HG03571 (cell line): ENCODE results near the gene DNAJC5.
"Not testable (repeated sequence)": the region's sequence is repeated elsewhere in the genome, so short reads cannot be mapped to it uniquely, and the experiment has no call there.

Experiments used
- ATAC-seq: cut with Tn5 transposase; IDR thresholded peaks from one replicate; pipeline ENCODE4 v1.9.1; 2021; ENCODE audit not compliant: unreplicated experiment

Gene DNAJC5

DNA sequence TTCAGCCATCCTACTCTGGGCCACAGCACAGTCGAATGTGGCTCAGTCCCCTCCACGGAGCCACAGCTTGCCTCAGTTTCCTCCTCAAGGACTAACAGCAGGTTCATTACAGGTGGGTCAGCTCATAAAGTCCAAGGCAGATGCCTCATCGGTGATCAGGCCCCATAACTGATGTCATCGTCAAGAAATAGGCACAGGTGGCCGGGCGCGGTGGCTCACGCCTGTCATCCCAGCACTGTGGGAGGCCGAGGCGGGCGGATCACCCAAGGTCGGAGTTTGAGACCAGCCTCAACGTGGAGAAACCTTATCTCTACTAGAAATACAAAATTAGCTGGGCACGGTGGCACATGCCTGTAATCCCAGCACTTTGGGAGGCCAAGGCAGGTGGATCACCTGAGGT lies 57.8 kb downstream of the DNAJC5 start:
- no peak for ATAC-seq

DNA sequence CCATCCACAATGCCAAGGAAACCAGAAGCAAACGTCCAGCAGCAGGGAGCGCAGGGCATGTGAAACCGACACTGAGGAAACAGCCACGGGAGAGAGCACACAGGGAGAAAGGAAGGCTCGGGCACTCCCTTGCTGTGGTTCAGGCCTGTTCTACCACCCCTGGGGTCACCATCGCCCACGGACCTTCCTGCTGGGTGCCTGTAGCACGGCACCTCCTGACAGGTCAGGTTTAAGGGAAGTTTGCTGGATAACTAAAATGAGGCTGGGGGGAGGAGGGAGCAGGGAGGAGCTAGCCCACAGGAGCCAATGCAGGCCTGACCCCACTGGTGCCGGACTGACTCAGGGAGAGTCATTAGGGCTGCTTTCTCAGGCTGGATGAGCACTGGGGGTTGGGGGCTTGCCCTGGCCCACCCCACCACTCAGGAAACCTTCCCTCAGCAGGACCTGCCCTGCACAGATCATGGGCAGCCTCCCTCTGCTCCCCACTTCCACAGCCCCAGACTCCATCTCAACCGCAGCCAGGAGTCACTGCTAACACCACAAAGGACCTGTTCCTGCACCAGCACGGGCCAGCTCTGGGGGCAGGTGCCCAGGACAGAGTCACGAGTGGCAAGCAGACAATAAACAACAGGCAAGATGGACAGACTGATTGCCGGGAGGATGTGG lies 59.0 kb downstream of the DNAJC5 start:
- no peak for ATAC-seq

DNA sequence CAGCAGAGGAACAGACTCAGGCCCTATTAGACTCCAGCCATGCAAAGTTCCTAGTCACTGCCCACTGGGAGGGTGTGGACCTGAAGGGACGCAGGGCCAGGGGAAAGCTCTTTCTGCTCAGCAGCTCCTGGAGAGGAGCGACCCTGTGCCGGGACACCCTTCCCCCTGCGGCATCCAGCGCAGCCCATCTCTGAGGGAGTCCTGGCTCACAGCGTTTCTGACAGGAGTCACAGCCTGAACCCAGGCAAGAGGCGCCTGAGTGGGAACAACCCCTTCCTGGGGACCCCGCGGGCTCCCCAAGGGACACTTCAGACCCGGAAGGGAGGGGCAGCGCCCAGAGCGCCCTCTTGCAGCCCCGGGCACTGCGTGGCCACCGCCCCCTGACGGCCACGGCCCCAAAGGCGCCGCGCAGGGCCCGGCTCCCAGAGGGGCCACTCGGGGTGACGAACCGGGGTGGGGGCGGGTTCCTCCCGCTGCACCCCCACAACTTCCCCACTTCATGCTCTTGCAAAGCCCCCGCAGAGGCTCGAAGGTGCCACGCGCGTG lies 60.4 kb downstream of the DNAJC5 start:
- ATAC-seq: peak; percentile 9

DNA sequence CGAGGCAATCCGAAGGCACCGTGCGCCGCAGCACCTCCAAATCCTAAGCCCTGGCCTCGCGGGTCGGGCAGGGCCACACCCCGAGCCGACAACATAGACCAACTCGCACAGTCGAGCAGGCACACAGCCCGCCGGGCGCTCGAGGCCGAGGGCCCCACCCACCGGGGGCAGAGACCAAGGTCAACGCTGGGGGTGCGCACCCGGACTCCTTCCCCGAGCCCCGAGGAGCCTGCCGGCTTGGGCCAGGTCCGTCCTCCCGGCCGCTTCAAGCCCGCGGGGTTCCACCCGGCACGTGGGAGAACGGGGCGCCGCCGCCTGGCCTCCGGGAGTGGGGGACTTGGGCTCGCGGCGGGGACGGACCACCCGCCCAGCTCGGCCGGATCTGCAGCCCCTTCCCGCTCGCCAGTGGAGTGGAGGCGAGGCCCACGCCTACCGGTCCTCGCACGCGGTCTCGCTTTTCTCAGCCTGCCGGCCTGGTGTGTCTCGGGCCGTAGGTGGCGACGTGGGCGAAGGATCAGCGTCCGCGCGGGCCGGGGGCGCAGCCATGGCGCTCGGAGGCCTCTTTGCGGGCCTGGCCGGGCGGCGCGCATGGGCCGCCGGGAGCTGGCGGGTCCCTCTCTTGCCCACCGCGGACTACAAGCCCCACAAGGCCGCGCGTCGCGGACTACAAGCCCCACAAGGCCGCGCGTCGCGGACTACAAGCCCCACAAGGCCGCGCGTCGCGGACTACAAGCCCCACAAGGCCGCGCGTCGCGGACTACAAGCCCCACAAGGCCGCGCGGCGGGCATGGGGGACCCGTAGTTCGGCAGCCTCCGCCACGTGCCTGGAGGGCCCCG lies 61.1 kb downstream of the DNAJC5 start, which contains the start of gene UCKL1:
TSS of gene UCKL1 (minus strand) at position 590 of the 837 bp plus-strand sequence. CDS start at position 546, 44 bp downstream.
- peak; percentile 62 for ATAC-seq

DNA sequence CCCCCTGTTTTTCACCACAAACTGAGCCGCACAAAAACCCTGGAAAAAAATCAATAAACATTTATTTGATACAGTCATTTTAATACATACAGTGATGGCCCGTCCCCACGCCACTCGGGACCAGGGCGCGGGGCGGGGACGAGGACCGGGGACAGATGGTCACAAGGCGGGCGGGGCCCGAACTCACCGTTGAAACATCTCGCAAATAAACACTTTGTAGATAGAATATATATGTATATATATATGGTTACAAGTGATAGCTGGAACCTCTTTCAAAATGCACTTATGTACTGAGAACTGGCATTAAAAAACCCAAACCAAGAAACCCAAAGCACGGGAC lies 61.7 kb downstream of the DNAJC5 start:
- ATAC-seq: peak; percentile 5

DNA sequence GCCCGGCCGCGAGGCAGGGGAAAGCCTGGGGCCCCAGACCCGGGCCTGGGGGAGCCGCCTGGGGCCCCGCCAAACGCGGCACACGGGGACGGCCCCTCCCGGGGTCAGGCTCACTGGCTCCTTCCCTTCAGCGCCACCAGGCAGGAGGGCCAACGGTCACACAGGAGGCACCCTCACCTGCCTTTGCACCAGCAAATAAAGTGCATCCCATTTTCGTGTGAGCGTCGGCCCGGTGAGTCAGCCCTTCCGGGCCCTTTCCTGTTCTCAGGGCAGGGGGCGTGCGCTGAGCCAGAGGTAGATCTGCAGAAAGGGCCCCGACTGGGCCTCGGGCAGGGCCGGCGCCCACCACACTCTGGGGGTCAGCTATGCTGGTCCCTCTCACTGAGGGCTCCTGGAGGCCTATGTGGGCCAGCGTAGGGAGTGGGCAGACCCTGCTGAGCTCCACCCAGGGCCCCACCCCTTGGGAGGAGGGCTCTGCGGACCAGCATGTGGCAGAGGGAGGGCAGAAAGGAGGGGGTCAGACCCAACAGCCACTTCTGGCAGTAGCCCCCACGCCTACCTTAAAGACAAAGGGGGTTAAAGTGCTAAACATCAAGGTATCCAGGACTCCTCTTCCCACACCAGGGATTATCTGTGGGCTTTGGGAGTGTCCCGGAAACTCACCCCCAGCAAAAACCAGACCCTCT lies 62.2 kb downstream of the DNAJC5 start:
- no peak for ATAC-seq

DNA sequence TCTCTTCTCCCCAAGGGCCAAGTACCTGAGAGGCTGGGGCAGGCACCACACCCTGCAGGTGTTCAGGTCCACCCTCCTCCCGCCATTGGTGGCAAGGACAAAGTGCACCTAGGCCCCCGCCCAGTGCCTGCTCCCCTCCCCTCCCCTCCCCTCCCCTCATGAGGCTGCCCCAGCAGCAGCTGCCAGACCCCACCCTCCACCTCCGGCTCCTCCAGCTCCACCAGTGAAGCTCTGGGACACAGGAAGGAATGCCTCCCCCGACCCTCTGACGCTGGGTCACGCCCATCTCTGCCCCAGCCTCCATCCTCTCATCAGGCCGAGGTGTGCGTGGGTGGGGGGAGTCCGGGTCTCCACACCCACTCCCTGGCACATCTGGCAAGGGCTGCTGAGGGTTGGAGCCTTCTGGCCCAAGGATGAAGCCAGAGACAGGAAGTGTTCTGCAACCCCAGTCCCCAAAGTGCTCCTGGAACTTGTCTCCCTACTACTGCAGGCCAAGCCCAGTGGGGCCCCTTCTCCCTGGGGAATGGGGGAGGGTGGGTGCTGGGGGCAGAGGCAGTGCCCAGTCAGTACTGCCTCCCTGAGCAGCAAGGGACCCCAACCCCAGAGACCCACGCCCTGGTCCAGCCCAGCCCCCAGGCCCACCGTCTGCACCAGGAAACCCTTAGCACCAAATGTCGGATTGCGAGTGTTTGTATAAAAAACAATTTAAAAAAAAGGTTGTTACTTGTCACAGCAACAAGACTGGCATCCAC lies 62.9 kb downstream of the DNAJC5 start:
- no peak for ATAC-seq

DNA sequence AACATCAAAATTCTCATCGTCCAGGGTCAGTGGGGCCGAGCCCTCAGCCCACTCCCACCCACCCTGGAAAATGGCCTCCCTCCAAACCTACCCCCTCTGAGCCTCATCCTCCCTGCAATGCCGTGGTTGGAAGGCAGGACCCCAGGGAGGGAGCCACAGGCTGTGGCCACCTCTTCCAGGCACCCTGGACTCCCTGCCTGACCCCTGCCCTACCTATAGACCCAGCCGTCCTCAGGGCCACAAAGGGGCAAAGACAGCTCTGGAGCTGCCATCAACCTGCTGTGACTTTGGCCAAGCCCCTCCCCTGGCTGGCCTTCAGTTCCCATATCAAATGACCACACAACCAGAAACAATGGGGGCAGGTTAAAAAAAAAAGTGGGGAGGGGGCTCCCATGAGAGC lies 63.5 kb downstream of the DNAJC5 start:
- ATAC-seq: no peak

DNA sequence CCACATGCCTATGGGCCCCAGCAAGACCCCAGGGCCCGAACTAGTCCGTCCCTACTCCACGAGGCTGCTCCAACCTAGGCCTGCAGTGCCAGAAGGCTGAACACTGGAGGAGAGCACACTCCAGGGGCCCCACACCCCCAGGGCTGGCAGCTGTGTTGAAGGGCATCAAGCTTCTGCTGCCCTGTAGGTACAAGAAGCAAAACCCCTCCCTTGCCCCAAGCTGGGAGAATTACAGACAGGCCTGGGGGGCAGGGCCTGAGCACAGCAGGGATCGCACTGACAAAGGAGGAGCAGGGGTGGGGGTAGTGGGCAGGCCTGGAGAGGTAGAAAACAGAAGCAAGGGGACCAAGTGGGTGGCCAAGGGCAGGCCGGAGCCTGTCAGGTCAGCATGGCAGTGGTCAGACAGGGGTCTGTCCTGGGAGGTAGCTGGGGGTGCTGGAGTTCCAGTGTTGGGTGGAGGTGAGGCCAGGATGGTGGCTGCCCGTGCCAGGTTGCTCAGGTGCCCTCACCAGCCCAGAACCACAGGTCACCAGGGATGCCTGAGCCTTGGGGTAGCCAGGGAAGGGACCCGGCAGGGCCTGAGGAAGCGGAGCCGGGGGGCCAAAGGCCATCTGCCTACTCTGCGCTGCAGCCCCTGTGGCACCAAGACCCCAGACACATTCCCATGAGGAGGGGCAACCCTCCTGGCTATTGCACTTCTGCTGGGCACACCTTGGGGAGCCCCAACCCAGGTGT lies 64.2 kb downstream of the DNAJC5 start:
- no peak for ATAC-seq

DNA sequence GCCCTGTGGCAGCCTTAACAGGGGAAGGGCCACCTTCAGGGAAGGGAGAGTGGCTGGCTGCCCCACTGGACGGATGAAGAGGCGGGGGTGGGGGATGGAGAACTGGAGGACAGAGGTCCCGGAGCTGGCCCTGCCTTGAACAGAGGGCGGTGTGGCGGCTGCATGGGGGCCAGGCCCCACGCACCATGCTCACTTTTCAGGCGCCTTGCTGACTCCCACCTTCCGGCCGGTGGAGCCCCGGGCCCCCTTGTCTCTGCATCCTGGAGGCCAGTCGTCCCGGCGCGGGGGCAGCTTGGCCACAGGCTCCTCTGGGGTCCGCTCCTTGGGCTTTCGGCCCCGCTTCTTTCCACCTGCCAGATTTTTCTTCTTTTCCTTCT lies 64.8 kb downstream of the DNAJC5 start:
- ATAC-seq: no peak

DNA sequence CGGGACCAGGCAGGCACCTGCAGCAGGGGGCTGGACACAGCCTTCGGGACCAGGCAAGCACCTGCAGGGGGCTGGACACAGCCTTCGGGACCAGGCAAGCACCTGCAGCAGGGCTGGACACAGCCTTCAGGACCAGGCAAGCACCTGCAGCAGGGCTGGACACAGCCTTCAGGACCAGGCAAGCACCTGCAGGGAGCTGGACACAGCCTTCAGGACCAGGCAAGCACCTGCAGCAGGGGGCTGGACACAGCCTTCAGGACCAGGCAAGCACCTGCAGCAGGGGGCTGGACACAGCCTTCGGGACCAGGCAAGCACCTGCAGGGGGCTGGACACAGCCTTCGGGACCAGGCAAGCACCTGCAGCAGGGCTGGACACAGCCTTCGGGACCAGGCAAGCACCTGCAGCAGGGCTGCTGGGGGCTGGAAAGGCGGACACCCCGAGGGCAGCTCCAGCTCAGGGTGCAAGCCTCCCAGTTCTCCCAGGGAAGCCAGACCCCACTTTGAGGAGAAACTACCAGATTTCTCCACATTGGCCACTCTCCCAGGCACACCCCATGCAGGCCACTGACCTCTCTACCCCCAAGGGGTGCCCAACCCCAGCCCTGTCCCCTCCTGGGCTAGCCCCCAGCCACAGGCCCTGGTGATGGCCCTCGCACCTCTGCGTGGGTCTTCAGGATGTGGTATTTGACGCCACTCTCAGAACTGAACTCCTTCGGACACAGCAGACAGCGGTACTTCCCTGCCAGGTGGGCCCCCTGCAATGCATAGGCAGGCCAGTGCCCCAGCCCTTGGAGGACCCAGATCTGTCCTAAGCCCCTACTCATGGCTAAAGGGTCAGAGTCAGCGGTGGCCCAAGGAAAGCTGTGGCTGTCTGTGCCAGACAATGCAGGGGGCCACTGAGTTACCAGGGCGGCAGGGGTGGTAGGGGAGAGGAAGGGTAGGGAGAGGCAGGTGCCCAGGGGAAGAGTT lies 66.0 kb downstream of the DNAJC5 start:
- ATAC-seq: not testable (repeated sequence)

DNA sequence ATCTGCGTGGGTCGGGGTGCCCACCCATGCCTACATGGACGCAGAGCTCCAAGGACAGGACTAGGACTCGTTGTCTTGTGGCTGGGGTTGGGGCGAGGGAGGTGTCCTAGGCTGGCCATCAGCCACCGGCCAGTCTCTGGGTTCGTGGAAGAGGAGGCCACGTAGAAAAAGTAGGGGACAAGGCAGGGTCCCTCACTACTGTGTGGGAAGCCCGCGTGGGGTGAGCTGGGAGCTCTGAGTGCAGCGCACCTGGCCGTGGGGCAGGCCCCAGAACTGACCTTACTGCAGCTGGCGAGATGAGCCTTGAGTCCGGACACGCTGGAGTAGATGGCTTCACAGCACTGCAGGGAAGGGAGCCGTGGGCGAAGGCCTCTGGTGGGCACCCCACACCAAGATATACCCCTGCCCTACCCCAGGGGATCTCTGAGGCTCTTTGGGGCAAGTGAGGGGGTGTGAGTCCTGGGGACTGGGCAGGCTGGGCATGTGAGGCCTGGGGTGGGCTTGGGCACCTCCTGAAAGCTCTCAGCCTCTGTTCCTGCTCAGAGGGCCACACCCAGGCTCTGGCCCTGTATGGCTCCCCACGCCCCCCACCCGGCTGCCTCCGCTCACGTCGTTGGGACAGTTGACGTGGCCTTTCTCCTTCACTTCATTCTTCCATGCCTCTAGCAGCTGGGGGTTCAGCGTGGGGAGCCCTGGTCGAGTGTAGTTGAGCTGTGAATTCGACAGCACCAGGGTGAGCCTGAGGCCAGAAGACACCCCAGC lies 66.9 kb downstream of the DNAJC5 start:
- ATAC-seq: no peak

DNA sequence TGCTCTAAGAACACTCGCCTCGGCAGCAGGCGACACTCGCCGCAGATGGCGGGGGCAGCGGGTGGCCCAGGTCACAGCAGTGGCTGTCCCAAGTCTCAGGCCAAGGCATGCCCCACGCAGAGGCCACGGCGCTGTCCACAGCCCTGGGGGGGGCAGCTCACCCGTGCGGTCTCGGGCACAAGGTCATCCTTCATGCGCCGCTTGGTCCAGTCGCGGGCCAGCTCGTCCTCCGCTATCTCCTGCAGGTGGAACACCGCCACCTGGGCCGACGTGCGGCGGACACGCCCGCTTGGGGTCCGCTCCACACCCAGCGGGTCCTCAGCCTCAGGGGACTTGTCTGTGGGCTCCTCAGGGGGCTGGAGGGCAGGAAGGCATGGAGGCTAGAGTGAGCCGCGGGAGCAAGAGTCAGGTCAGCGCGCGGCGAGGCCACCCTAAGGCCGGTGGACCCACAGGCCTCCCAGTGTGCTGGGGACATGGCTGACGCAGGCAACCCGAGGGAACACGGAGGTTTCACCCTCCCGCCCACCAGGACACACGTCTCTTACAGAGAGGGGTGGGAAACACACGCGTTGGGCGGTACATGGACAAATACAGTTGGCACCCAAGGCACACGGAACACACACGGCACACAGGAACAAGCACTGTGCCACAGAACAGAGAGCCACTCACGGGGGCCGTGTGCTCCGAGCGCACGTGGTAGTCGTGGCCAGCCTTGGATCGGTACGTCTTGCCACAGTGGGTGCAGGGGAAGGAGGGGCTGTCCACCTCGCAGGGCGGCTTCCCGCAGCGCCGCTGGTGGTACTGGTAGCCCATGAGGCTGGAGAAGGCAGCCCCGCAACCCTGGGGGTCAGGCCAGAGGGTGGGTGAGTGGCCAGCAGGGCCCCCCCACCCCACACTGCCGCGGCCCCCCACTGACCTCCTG lies 67.8 kb downstream of the DNAJC5 start:
- no peak for ATAC-seq

DNA sequence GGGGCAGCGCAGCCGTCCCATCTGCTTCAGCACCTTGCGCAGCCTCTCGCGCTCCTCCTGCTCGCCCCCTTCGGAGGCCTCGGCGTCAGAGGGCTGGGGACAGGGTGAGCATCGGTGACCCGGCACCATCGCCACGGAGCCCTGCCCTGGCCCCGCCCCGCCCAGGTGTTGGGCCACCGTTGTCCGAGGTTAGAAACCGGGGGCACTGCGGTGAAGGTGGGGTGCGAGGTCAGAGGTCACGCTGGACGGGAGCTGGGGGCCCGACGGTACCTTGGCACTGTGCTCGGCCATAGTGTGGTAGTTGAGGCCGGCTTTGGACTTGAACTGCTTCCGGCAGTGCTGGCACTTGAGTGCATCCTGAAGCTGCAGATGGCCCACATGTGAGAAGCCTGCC lies 68.4 kb downstream of the DNAJC5 start:
- ATAC-seq: no peak

DNA sequence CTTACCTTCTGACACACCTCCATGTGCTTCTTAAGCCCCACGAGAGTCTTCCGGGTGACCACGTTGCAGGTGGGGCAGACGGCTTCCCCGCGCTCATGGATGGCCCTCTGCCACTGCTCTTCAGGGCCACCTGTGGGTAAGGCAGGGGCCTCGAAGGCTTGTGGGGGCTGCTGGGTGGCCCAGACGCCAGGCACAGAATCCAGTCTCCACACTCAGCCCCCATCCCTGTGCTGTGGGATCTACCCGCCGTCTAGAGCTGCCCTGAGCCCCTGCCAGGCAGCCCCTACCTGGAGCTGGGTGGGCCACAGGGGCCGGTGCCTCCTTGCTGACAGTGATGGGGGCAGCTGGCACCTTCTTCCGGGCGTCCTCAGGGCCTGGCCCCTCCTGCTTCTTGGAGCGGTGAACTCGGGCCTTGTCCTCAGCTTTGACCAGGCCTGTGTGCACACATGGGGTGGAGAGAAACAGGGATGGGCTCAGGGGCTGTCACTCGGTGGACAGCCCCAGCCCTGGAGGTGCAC lies 68.9 kb downstream of the DNAJC5 start:
- ATAC-seq: no peak

DNA sequence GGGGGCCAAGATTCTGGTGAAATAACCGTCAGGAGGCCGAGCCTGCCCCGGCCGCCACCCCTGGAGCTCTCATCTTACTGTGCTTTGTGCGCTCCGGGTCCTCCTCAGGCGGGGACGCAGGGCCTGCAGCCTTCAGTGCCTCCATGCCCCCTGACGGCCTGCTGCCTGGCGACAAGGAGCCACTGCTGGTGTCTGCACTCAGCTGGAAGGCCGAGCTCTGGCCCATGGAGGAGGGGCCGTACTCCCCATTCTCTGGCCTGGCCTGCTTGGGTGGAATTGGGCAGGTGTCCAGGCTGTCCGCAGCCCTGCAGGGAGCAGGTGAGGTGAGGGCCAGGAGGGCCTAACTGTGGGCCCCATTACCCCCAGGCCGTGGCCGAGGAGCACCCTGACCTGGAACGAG lies 69.5 kb downstream of the DNAJC5 start:
- ATAC-seq: no peak
